MM.1S (cell line): ENCODE results near the gene EVPL.

ENCODE experiments used
- DNase-seq: peaks from one replicate; pipeline ENCODE4 v3.0.0-alpha.2; 2015
- H2AFZ ChIP-seq: fragments of 300-600 bp; sonication (generic); 2 replicates; pipeline ENCODE4 v1.6.0; 2016; ENCODE audit warnings: antibody characterized with exemption, low read length
- H3F3A ChIP-seq: fragments of 300-600 bp; sonication (generic); 2 replicates; pipeline ENCODE4 v1.6.1; 2016; ENCODE audit warnings: mild to moderate bottlenecking, antibody characterized with exemption, low read length, moderate library complexity, mixed read lengths; ENCODE audit not compliant: insufficient read depth
- H3K27ac ChIP-seq: fragments of 300-600 bp; sonication (generic); 2 replicates; pipeline ENCODE4 v1.5.1; 2016; ENCODE audit warnings: mild to moderate bottlenecking, low read length
- H3K27me3 ChIP-seq: fragments of 300-600 bp; sonication (generic); replicated peaks from 2 replicates; pipeline ENCODE4 v1.6.0; 2016; ENCODE audit warnings: low read length; ENCODE audit not compliant: insufficient read depth
- H3K36me3 ChIP-seq: fragments of 300-600 bp; sonication (generic); replicated peaks from 2 replicates; pipeline ENCODE4 v1.6.1; 2016; ENCODE audit warnings: mild to moderate bottlenecking, low read length, mixed read lengths; ENCODE audit not compliant: insufficient read depth
- H3K4me1 ChIP-seq: fragments of 300-600 bp; sonication (generic); 2 replicates; pipeline ENCODE4 v1.6.1; 2016; ENCODE audit warnings: low read length, mixed read lengths
- H3K4me2 ChIP-seq: fragments of 300-600 bp; sonication (generic); 2 replicates; pipeline ENCODE4 v1.6.0; 2016; ENCODE audit warnings: low read depth, low read length
- H3K4me3 ChIP-seq: fragments of 300-600 bp; sonication (generic); 2 replicates; pipeline ENCODE4 v1.5.1; 2016; ENCODE audit warnings: low read length, mixed read lengths
- H3K79me2 ChIP-seq: fragments of 300-600 bp; sonication (generic); 2 replicates; pipeline ENCODE4 v1.6.1; 2016; ENCODE audit warnings: mixed run types, low read length, mixed read lengths
- H3K9ac ChIP-seq: fragments of 300-600 bp; sonication (generic); 2 replicates; pipeline ENCODE4 v1.6.1; 2016; ENCODE audit warnings: low read length, mixed read lengths
- H3K9me2 ChIP-seq: fragments of 300-600 bp; sonication (generic); replicated peaks from 2 replicates; pipeline ENCODE4 v1.6.1; 2016; ENCODE audit warnings: mild to moderate bottlenecking, low read length, mixed read lengths; ENCODE audit not compliant: insufficient read depth
- H3K9me3 ChIP-seq: fragments of 300-600 bp; sonication (generic); replicated peaks from 2 replicates; pipeline ENCODE4 v1.6.1; 2016; ENCODE audit warnings: mild to moderate bottlenecking, low read length, mixed read lengths; ENCODE audit not compliant: insufficient read depth
- H4K20me1 ChIP-seq: fragments of 300-600 bp; sonication (generic); 2 replicates; pipeline ENCODE4 v1.6.1; 2016; ENCODE audit warnings: mild to moderate bottlenecking, low read length, moderate library complexity, mixed read lengths; ENCODE audit not compliant: insufficient read depth
- CTCF ChIP-seq: fragments of 300-600 bp; sonication (generic); IDR thresholded peaks from 2 replicates; pipeline ENCODE4 v1.5.1; 2016; ENCODE audit warnings: antibody characterized with exemption, low read length, mixed read lengths
- EZH2 ChIP-seq: fragments of 300-600 bp; sonication (generic); optimal IDR thresholded peaks from 2 replicates; pipeline ENCODE3; 2017; ENCODE audit warnings: low read depth, mild to moderate bottlenecking, antibody characterized with exemption, low read length, mixed read lengths
- EZH2phosphoT487 ChIP-seq: fragments of 300-600 bp; sonication (generic); IDR thresholded peaks from 2 replicates; pipeline ENCODE4 v1.6.1; 2018; ENCODE audit warnings: antibody characterized with exemption, low read length

Gene EVPL

GRCh38 chr17:76074390-76075363 is 47.6 kb upstream of the EVPL start, which contains the start of gene GALR2:
GALR2 (plus strand) TSS chr17:76074781; CDS start chr17:76074884, 103 bp downstream.
- Histone ChIP-seq H4K20me1 (no peaks in the 10 kb centered on the region), H3K79me2 (peaks cover 33% of the 10 kb centered on the region), H3K9ac (no peak within 1 kb of the TSS), H3K9me3 (no peaks in the 10 kb centered on the region), H3K4me3 (no peak within 1 kb of the TSS), H3F3A (no peaks in the 10 kb centered on the region; the same call in 1 of the 2 replicates), H3K9me2 (no peaks in the 10 kb centered on the region), H2AFZ (no peak within 1 kb of the TSS), H3K4me1 (peaks cover 9% of the 10 kb centered on the region), H3K27me3 (peaks cover 54% of the 10 kb centered on the region), H3K27ac (no peak within 1 kb of the TSS), H3K4me2 (no peak within 1 kb of the TSS), H3K36me3 (no peaks in the 10 kb centered on the region)
- TF ChIP-seq EZH2phosphoT487 (no peak), CTCF (no peak), EZH2 (no peak)
- no peak for DNase-seq

- Histone ChIP-seq H3K9me3 (no peaks in the 10 kb centered on the region), H3K4me2 (peak within 1 kb of the TSS; percentile 97), H3K36me3 (0 out of 2 replicates have a peak, but pooled peaks cover under 1% of the 10 kb centered on the region), H3K4me1 (peaks cover 9% of the 10 kb centered on the region), H3K4me3 (peak within 1 kb of the TSS; percentile 85), H3K9ac (peak within 1 kb of the TSS; percentile 91), H3K27me3 (peaks cover 32% of the 10 kb centered on the region), H3F3A (no peaks in the 10 kb centered on the region; the same call in 1 of the 2 replicates), H3K27ac (peak within 1 kb of the TSS; percentile 51; the same call in 1 of the 2 replicates), H3K9me2 (no peaks in the 10 kb centered on the region), H4K20me1 (no peaks in the 10 kb centered on the region), H2AFZ (peak within 1 kb of the TSS; percentile 99), H3K79me2 (peaks cover 55% of the 10 kb centered on the region)
- TF ChIP-seq EZH2 (no peak), EZH2phosphoT487 (no peak), CTCF (no peak)
- peak; percentile 93 for DNase-seq
Observed at GRCh38 chr17:76072148-76072858, 45.2 kb upstream of the EVPL start, which contains the start of gene SRP68. SRP68 (minus strand) TSS chr17:76072517; CDS start chr17:76072491, 26 bp downstream.

GRCh38 chr17:76071531-76072147 is 44.5 kb upstream of the EVPL start:
- Histone ChIP-seq H2AFZ (peak overlapping the region; percentile 99), H3K9me2 (no peaks in the 10 kb centered on the region), H3K4me2 (peak overlapping the region; percentile 97), H3F3A (no peaks in the 10 kb centered on the region; the same call in 1 of the 2 replicates), H3K4me3 (peak overlapping the region; percentile 85), H3K79me2 (peaks cover 61% of the 10 kb centered on the region), H3K36me3 (0 out of 2 replicates have a peak, but pooled peaks cover 5% of the 10 kb centered on the region), H3K9ac (peak overlapping the region; percentile 91), H3K27me3 (peaks cover 25% of the 10 kb centered on the region), H4K20me1 (no peaks in the 10 kb centered on the region), H3K27ac (peak overlapping the region; percentile 51; the same call in 1 of the 2 replicates), H3K4me1 (peaks cover 9% of the 10 kb centered on the region), H3K9me3 (no peaks in the 10 kb centered on the region)
- peak; percentile 30 for DNase-seq
- no peak for TF ChIP-seq EZH2
- no peak for TF ChIP-seq EZH2phosphoT487
- no peak for TF ChIP-seq CTCF
